ENCODE results near the gene NTNG1.

The NTNG1 gene

GRCh38 chr1:107512836-107513235 is 372.0 kb downstream of the NTNG1 start:
- DNase-seq (ENCODE audit: low read depth), result no peak

DNA sequence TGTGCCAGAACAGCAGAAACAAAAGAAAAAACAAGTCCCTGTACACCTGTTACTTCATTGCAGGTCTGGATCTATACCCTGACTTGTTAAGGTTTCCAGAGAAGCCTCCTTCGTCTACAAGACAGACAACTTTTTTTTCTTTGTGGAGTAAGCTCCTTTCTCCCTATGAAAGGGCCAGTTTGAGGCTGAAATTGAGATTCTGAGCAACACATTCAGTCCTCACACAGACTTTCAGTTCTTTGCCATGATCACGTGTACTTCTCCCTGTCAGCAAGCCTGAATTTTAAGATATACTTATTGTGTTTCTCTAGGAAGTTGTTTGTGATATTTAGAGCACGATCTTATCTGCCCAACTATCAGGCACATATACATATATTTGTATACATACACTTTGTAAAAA is 374.0 kb downstream of the NTNG1 start:
- no peak for DNase-seq (ENCODE audit: low read depth)

DNA sequence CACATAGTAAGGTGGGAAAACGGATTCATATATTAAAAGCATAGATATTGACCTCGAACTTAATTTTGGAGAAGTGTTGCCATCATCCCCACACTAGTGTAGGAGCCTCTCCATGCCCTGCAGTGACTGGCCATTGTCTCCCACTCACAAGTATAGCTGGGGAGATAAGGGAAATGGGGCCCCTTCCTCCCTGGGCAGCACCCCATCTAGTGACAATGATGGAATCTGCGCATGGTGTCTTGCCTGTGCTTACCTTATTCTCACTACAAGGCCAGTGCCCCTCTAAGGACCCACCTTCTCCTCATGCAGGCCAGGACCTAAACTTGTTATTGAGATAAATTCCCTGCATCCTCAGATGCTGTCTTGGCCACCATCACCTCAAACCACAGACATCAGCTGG is 374.9 kb downstream of the NTNG1 start:
- DNase-seq (ENCODE audit: low read depth), result no peak

DNA sequence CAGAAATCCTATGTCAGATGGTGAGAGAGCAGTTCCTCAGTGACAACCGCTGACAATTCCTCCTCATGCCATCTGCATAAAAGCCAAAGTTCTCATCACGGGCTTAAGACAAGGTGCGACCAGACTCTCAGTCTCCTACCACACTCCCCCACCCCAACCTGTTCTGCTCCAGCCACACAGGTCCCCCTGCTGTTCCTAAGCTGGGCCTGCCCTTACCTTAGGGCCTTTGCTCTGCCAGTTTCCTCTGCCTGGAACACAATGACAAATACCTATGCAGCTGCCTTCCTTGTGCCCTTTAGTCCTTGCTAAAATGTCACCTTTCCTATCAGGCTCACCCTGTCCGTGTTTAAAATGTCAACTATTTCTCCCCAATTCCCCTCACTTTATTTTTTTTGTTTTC is 382.2 kb downstream of the NTNG1 start:
- DNase-seq (ENCODE audit: low read depth), result no peak

DNA sequence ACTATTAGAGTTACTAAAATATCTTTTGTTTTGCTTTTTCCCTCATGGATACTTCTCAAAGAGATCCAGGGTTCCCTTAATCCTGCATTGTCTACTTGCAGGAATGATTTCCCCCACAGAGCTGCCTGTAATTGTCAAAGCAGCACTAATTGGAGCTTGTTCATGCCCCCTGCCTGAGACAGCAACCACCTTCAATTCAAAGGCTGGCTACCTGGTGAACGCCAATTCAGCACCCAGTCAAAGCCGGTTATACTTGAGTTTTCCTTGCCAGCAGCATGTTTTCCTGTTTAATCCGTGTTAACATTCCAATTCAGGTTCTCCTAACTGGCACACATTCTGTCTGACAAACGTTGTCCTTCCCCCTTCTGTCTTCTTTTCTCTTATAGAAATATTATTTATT is 382.9 kb downstream of the NTNG1 start:
- no peak for DNase-seq (ENCODE audit: low read depth)

DNA sequence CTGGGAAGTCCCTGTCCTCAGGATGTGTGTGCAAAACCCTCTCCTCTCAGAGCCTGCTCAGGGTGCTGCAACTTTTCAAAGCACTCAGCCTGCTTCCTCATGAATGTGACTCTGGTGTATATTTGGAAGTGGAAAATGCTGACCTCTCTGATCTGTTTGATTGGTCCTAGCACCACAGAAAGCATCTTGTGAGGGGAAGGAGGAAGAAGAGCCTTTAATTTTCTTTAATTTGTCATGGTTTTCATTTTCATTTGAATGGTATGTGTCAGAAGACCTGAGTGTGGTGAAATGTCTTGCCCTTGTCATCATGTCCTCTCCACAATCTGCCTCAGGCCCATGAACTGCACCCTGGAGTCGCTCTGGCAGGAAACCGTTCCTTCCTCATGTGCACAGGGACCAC is 383.5 kb downstream of the NTNG1 start:
- no peak for DNase-seq (ENCODE audit: low read depth)

- DNase-seq (ENCODE audit: low read depth), result no peak
These were observed 384.3 kb downstream of the NTNG1 start for GRCh38 chr1:107525145-107525544.

GRCh38 chr1:107525961-107526360 is 385.1 kb downstream of the NTNG1 start:
- no peak for DNase-seq (ENCODE audit: low read depth)

GRCh38 chr1:107526524-107527198 is 385.8 kb downstream of the NTNG1 start:
- DNase-seq (ENCODE audit: low read depth), result no peak

DNA sequence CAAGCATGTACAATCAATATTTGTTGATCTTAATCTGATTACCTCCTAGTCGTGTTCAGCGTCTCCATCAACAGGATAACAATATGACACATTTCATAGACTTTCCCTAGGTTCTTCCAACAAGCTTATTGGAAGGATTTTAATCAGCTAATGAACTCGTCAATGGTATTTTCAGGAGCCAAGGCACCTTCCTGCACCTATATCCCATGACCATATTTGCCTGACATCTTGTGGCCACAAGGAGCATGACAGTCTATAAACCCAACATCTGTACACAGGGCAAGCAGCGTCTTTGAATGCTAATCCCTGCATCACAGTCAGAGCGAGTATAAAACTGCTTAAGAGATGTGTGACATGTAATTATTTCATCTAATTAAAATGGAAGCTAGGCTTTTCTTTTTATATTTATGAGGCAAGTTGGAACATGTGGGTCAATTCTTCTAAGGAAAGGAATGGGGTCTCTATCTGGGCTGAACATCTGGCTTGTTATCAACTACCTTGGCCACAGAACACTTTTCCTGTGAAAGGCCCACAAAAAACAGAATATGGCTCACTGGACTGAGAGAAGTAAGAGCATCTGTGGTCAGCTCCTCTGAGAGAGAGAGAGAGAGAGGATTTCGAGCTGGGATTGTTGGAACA is 388.8 kb downstream of the NTNG1 start:
- DNase-seq (ENCODE audit: low read depth), result no peak

- DNase-seq (ENCODE audit: low read depth), result no peak
These were observed 389.7 kb downstream of the NTNG1 start for GRCh38 chr1:107530543-107530942.

DNA sequence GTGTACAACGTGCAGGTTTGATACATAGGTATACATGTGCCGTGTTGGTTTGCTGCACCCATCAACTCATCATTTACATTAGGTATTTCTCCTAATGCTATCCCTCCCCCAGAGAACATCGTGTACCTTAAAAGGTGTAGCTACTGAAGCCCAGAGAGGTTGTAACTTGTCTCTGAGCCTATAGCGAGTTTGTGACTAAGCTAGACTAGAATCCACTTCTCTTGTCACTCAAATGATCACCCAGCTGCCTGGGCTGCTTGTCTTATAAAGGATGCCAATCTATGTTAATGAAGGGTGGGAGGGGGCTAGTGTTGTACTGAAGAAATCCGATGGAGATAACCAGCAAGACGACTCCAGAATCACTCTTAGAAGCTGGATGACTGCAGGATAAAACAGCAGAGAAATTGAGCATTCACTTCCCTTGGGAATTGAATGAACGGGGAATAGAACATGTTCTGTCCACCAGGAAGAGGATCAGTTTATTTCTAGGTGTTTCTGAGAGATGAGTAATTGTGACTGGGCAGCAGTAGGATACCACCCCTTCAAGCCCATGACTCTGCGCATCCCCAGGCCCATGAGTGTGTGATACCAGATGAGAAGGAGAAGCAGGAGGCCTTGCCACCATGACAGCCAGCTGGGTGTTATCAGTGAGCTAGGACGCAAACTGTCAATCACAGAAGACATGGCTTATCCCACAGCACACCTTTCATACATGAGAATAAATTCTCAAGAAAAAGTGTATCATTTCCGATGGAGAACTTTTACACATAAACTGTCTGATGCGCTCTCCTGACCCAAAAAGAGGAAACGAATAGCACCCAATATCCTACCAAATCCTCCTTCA is 390.4 kb downstream of the NTNG1 start:
- DNase-seq (ENCODE audit: low read depth), result no peak

DNA sequence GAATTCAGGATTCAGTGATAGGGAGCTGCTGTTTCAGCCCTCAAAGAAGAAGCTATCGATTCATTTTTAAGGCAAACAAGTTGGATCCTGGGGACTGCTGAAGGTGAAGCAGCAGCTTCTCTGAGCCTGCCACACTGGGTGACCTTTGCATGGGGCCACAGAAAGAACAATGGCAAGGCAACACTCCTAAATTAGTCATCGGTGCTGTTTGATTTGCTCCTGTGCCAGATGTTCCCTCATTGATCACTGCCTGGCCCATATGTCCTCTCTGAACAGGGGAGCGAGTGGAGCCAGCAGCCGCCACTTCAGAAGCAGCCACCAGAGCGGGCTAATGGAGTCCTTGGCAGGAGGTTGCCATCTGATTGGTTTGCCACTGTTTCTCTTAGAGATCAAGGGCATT is 391.5 kb downstream of the NTNG1 start:
- no peak for DNase-seq (ENCODE audit: low read depth)

All from activated T-cell treated with anti-CD3 and anti-CD28 coated beads for 1 hour (primary cell).